ENCODE data around the gene SMG6. TPM values are rescaled to one million over a fixed set of nuclear protein-coding genes. Genes with fewer than 3 reads are reported as not detected.

The SMG6 gene
- total RNA-seq, 1 experiment from 2014 or later = 33.8 TPM

DNA sequence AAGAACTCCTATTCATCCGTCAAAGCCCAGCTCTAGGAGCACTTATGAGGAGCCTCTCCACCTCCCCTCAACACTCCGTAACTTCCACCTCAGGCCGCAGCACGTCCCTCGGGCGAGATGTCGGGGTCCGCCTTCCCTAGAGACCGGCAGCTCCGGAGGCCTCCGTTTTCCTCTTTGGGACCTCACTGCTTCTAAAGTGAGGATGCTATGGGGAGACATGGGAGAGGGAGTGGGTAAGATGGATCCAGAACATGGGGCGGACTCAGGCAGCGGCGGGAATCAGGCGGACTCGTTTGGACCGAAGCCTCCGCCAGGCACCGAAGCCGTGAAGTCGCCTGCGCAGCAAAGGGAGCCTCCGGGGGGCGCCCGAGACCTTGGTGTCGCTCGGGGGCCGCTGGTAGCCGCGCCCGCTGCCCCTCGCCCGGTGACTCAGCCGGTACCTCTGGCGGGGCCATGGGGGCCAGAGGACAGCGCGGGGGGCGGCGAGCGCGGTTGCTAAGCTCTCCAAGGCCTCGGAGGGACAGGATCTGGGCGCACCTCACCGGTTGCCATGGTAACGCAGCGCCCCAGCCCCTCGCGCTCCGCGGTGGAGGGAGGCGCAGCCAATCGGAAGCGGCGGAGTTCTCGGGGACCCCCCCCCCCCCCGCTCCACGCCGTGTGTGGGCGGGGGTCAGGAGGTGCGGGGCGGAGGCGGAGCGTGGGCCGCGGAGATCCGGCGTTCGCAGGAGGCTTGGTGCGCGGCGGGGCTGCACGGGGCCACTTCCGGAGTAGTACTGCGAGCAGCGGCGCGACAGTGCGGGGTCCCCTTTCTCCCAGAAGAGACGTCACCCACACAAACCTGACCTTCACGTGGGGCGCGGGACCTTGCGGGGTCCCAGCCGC is 250.0 kb downstream of the SMG6 start:
- DNase-seq = peak; percentile 78 to 87
- no peaks in the 10 kb centered on the region for H3K9me3 Mint-ChIP-seq (ENCODE audit: unreplicated experiment)
- intact Hi-C loops (cut with micrococcal nuclease; ENCODE audit: unreplicated experiment) = loop anchor here (1.0 to 10.0 kb wide), 4 partner anchors 119 to 299 kb away; no protein-coding TSS in a partner anchor
- CTCF ChIA-PET = interaction anchor here (0.7 to 3.7 kb wide), 9 partner anchors 41 to 366 kb away, joined by 3 to 57 read pairs (median 5); no protein-coding TSS in a partner anchor
- H3K4me1 Mint-ChIP-seq (ENCODE audit: low read depth, unreplicated experiment) = no peaks in the 10 kb centered on the region
- Histone ChIP-seq H3K27me3 (replicated peaks; ENCODE audit: control insufficient read depth, insufficient read depth, low read length) (no peaks in the 10 kb centered on the region), H3K4me3 (ENCODE audit: low read depth, low read length) (peak overlapping the region; percentile 73), H3K36me3 (ENCODE audit: control insufficient read depth, insufficient read depth, low read length) (no peaks in the 10 kb centered on the region), H3K4me1 (peaks cover 16% of the 10 kb centered on the region), H3K9me3 (no peaks in the 10 kb centered on the region)
- BruUV-seq (replicated peaks) = no TSS peak
- H3K27me3 Mint-ChIP-seq (ENCODE audit: insufficient read depth, unreplicated experiment) = peaks cover 12% of the 10 kb centered on the region
- POLR2A ChIA-PET = interaction anchor here (0.7 to 0.8 kb wide), 2 partner anchors 192 to 283 kb away, joined by 3 to 16 read pairs; partner anchors contain the start of gene TSR1
- peaks cover 23% of the 10 kb centered on the region for H3K36me3 Mint-ChIP-seq (ENCODE audit: insufficient read depth, unreplicated experiment)
- TF ChIP-seq CTCF (IDR thresholded peaks at IDR 0.05; ENCODE audit: insufficient read depth in 1 of 2, low read depth in 1 of 2, low read length in 1 of 2, severe bottlenecking in 1 of 2, unreplicated experiment in 1 of 2) = peak; percentile 60 to 69
- peak overlapping the region; percentile 76 for H3K4me3 Mint-ChIP-seq (ENCODE audit: unreplicated experiment)
- no peak overlapping the region for H3K27ac Mint-ChIP-seq (ENCODE audit: unreplicated experiment)

GRCh38 chr17:2051933-2052559 is 251.5 kb downstream of the SMG6 start:
- ChIA-PET CTCF (interaction anchor here (1.0 to 1.2 kb wide), 2 partner anchors 143 to 193 kb away, joined by 3 to 4 read pairs; no protein-coding TSS in a partner anchor), POLR2A (no interaction called here)
- Histone ChIP-seq H3K27me3 (replicated peaks; ENCODE audit: control insufficient read depth, insufficient read depth, low read length) (no peaks in the 10 kb centered on the region), H3K9me3 (no peaks in the 10 kb centered on the region), H3K4me1 (peaks cover 16% of the 10 kb centered on the region), H3K36me3 (ENCODE audit: control insufficient read depth, insufficient read depth, low read length) (no peaks in the 10 kb centered on the region), H3K4me3 (ENCODE audit: low read depth, low read length) (no peak overlapping the region)
- Mint-ChIP-seq H3K9me3 (ENCODE audit: unreplicated experiment) (no peaks in the 10 kb centered on the region), H3K36me3 (ENCODE audit: insufficient read depth, unreplicated experiment) (peaks cover 23% of the 10 kb centered on the region), H3K27ac (ENCODE audit: unreplicated experiment) (no peak overlapping the region), H3K4me1 (ENCODE audit: low read depth, unreplicated experiment) (no peaks in the 10 kb centered on the region), H3K4me3 (ENCODE audit: unreplicated experiment) (peak overlapping the region; percentile 70), H3K27me3 (ENCODE audit: insufficient read depth, unreplicated experiment) (peaks cover 12% of the 10 kb centered on the region)
- no peak for DNase-seq
- no peak for TF ChIP-seq CTCF (IDR thresholded peaks at IDR 0.05; ENCODE audit: insufficient read depth in 1 of 2, low read depth in 1 of 2, low read length in 1 of 2, severe bottlenecking in 1 of 2, unreplicated experiment in 1 of 2)
- intact Hi-C loops (cut with micrococcal nuclease; ENCODE audit: unreplicated experiment) = loop anchor here (5.0 to 10.0 kb wide), 3 partner anchors 120 to 300 kb away; no protein-coding TSS in a partner anchor
- no TSS peak for BruUV-seq (replicated peaks)
